K562 (cell line): ENCODE data around the gene UNC119B. TPM values are rescaled to one million over a fixed set of nuclear protein-coding genes. Genes with fewer than 3 reads are reported as not detected.
A peak's percentile ranks its signal among the peaks of the same experiment; 100 is the strongest.

Experiments
- BHLHE40 ChIP-seq: IDR thresholded peaks from 2 replicates; pipeline ENCODE4 v1.6.1; 2011; ENCODE audit warnings: low read length, improper control_type of control experiment
- BRD4 ChIP-seq: fragments of 200-600 bp; sonication (generic); IDR thresholded peaks from 2 replicates; pipeline ENCODE4 v1.6.1; 2017; ENCODE audit warnings: inconsistent platforms
- CCNT2 ChIP-seq: IDR thresholded peaks from 2 replicates; pipeline ENCODE4 v1.6.1; 2011; ENCODE audit warnings: borderline replicate concordance, low read depth, mild to moderate bottlenecking, moderate library complexity, mixed read lengths, low read length; ENCODE audit not compliant: insufficient read length; ENCODE audit errors: extremely low read depth
- DDX20 ChIP-seq: fragments of 450-650 bp; IDR thresholded peaks from 2 replicates; pipeline ENCODE4 v1.6.1; 2016; ENCODE audit warnings: missing genetic modification characterization, low read depth, mild to moderate bottlenecking, missing compliant biosample characterization, moderate library complexity
- DIDO1 ChIP-seq: fragments of 450-650 bp; IDR thresholded peaks from 2 replicates; pipeline ENCODE4 v1.6.1; 2016; ENCODE audit warnings: low read depth, missing biosample characterization, missing genetic modification characterization
- KDM5B ChIP-seq: fragments of 200-600 bp; sonication (generic); IDR thresholded peaks from 2 replicates; pipeline ENCODE4 v1.6.1; 2012; ENCODE audit warnings: low read depth, mild to moderate bottlenecking, moderate library complexity, low read length, control low read depth, inconsistent platforms; ENCODE audit not compliant: insufficient replicate concordance
- MAFG ChIP-seq: fragments of 450-650 bp; conservative IDR thresholded peaks from 2 replicates; pipeline ENCODE4 v1.6.1; 2016; ENCODE audit warnings: missing genetic modification characterization, missing compliant biosample characterization
- MYBL2 ChIP-seq, 2 experiments: fragments of 450-650 bp in 1 of 2; sonication (generic) in 1 of 2; formaldehyde crosslinking in 1 of 2; IDR thresholded peaks; 2 replicates each; pipeline versions ENCODE4 v1.6.1 to v1.8.1; 2017 to 2022; ENCODE audit warnings: borderline replicate concordance in 1 of 2, inconsistent platforms in 1 of 2, low read depth in 1 of 2, mild to moderate bottlenecking in 1 of 2, missing genetic modification reagents in 1 of 2, moderate library complexity in 1 of 2
- NFIC ChIP-seq: fragments of 450-650 bp; IDR thresholded peaks from 2 replicates; pipeline ENCODE4 v1.6.1; 2017; ENCODE audit warnings: mild to moderate bottlenecking, inconsistent platforms
- NFYB ChIP-seq: IDR thresholded peaks from 2 replicates; pipeline ENCODE4 v1.6.1; 2011; ENCODE audit warnings: mild to moderate bottlenecking, moderate library complexity; ENCODE audit not compliant: insufficient read length; ENCODE audit errors: extremely low read depth
- PTBP1 ChIP-seq: fragments of 200-400 bp; formaldehyde crosslinking; IDR thresholded peaks from 2 replicates; pipeline ENCODE4 v1.6.1; 2017; ENCODE audit warnings: low read depth, low read length
- SMARCA4 ChIP-seq: fragments of 450-650 bp; IDR thresholded peaks from 2 replicates; pipeline ENCODE4 v1.6.1; 2016
- STAT5B ChIP-seq: fragments of 250-450 bp; sonication (Bioruptor Pico); IDR thresholded peaks from 2 replicates; pipeline ENCODE4 v1.8.0; 2021; ENCODE audit warnings: mild to moderate bottlenecking, inconsistent platforms
- TAL1 ChIP-seq: fragments of 450-650 bp; IDR thresholded peaks from 2 replicates; pipeline ENCODE4 v1.6.1; 2016; ENCODE audit warnings: mild to moderate bottlenecking
- TRIM28 ChIP-seq: fragments of 450-650 bp; IDR thresholded peaks from 2 replicates; pipeline ENCODE4 v1.6.1; 2017
- ZNF253 ChIP-seq: fragments of 250-450 bp; sonication (Bioruptor Pico); conservative IDR thresholded peaks from 2 replicates; pipeline ENCODE4 v1.6.1; 2021; ENCODE audit warnings: mild to moderate bottlenecking
- ZNF589 ChIP-seq: fragments of 200-800 bp; sonication (Bioruptor generic); IDR thresholded peaks from 2 replicates; pipeline ENCODE4 v1.6.1; 2016; ENCODE audit warnings: low read depth, missing genetic modification characterization, missing compliant biosample characterization
- ZNF778 ChIP-seq: fragments of 450-650 bp; formaldehyde crosslinking; IDR thresholded peaks from 2 replicates; pipeline ENCODE4 v1.4.0; 2020; ENCODE audit warnings: mild to moderate bottlenecking, moderate library complexity
- ZSCAN29 ChIP-seq: fragments of 450-650 bp; IDR thresholded peaks from 2 replicates; pipeline ENCODE4 v1.6.1; 2017
- polyA plus RNA-seq, 8 experiments: library from polyadenylated mRNA; depleted of rRNA in 4 of 8; stranded (reverse) in 5 of 8; unstranded in 3 of 8; fragments of >200 nt; fragmentation: Nextera tagmentation in 2 of 8; fragmentation: Illumina TruSeq in 1 of 8; extraction: Ambion mirVana in 2 of 8; extraction: Trizol in 1 of 8; gene quantifications; 2 replicates each; pipeline versions ENCODE4 v1.2.1 to v1.2.3, GENCODE V29; 2011 to 2014; ENCODE audit warnings: inconsistent platforms in 1 of 8, missing spikeins in 1 of 8
- total RNA-seq, 7 experiments: library from RNA; depleted of rRNA in 6 of 7; stranded (reverse); fragments of >200 nt in 6 of 7; fragmentation: Illumina TruSeq in 2 of 7; extraction: Trizol in 2 of 7; gene quantifications; 2 replicates each; pipeline versions ENCODE4 v1.2.1 to v1.2.3, GENCODE V29; 2011 to 2021; ENCODE audit warnings: low replicate concordance in 1 of 7
- TF ChIP-seq, protein P1 (sequence below): fragments of 250-450 bp; sonication (Bioruptor Pico); IDR thresholded peaks from 2 replicates; pipeline ENCODE4 v1.8.0; 2021; ENCODE audit warnings: moderate library complexity, mild to moderate bottlenecking, inconsistent platforms
- TF ChIP-seq, protein P2 (sequence below), 2 experiments: fragments of 150-350 bp in 1 of 2; IDR thresholded peaks; 2 replicates each; pipeline ENCODE4 v1.6.1; 2012 to 2016; ENCODE audit warnings: low read depth in 2 of 2, low read length in 2 of 2, mild to moderate bottlenecking in 1 of 2, moderate library complexity in 1 of 2
- TF ChIP-seq, protein P3 (sequence below): fragments of 250-450 bp; sonication (Bioruptor Pico); IDR thresholded peaks from 2 replicates; pipeline ENCODE4 v1.4.0; 2020; ENCODE audit warnings: mild to moderate bottlenecking, moderate library complexity

UNC119B gene
- total and polyA plus RNA-seq, 9 of the 15 experiments (the other 6 are each of a cell fraction or from before 2014, with no cell fraction given), result 4.0 to 34.5 (median 15.1) TPM

DNA sequence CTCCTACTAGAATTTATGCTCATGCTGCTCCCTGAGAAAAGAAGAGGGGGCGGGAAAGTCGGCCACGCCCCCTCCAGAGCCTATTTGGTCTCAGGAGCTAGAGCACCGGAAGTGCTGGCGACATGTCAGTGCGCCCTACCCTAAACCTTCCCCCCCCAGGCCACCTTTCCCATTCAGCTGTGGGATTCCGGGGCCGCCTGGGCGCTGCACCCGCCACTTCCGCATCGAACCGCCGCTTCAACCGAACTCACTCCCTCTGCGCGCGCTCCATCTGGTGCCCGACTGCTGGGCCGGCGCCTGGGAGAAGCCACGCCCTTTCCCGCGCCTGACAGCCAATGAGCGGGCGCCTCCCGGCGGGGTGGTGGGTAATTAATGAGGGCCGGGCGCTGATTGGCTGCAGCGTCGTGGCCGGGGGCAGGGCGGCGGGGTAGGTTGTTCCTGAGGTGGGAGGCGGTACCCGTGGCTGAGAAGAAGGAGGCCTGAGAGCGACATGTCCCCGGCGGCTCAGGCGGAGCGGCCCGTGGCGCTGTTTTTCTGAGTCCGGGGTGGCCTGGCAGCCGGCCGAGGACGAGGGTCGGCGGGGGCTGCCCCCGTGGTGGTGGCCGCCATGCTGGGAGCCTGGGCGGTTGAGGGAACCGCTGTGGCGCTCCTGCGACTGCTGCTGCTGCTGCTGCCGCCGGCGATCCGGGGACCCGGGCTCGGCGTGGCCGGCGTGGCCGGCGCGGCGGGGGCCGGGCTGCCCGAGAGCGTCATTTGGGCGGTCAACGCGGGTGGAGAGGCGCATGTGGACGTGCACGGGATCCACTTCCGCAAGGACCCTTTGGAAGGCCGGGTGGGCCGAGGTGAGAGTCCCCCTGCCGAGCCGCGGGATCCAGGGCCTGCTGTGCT lies 23.3 kb upstream of the UNC119B start, which contains the start of gene MLEC (continued):
- TF ChIP-seq PTBP1 (no peak), ZNF253 (CRISPR knock-in tag) (no peak), BHLHE40 (no peak; the same call in 1 of the 2 replicates), BRD4 (no peak), CCNT2 (peak; percentile 26), MYBL2 (IDR thresholded peaks at IDR 0.05; ENCODE audit: low read depth) (no peak; the same call in 1 of the 2 replicates), MYBL2 (CRISPR knock-in tag; IDR thresholded peaks at IDR 0.05; ENCODE audit: borderline replicate concordance) (no peak), TRIM28 (no peak; the same call in 1 of the 2 replicates), TAL1 (no peak), DDX20 (tag) (no peak), STAT5B (CRISPR knock-in tag) (no peak), SMARCA4 (no peak), NFYB (peak; percentile 75), DIDO1 (tag) (peak; percentile 89), KDM5B (peak; percentile 85), MAFG (no peak), NFIC (peak; percentile 71), ZNF778 (CRISPR knock-in tag) (no peak), ZNF589 (CRISPR knock-in tag) (no peak; the same call in 1 of the 2 replicates), ZSCAN29 (no peak)
- TF ChIP-seq, protein P1, sequence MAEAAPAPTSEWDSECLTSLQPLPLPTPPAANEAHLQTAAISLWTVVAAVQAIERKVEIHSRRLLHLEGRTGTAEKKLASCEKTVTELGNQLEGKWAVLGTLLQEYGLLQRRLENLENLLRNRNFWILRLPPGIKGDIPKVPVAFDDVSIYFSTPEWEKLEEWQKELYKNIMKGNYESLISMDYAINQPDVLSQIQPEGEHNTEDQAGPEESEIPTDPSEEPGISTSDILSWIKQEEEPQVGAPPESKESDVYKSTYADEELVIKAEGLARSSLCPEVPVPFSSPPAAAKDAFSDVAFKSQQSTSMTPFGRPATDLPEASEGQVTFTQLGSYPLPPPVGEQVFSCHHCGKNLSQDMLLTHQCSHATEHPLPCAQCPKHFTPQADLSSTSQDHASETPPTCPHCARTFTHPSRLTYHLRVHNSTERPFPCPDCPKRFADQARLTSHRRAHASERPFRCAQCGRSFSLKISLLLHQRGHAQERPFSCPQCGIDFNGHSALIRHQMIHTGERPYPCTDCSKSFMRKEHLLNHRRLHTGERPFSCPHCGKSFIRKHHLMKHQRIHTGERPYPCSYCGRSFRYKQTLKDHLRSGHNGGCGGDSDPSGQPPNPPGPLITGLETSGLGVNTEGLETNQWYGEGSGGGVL (CRISPR knock-in tag), result no peak
- TF ChIP-seq, protein P2, sequence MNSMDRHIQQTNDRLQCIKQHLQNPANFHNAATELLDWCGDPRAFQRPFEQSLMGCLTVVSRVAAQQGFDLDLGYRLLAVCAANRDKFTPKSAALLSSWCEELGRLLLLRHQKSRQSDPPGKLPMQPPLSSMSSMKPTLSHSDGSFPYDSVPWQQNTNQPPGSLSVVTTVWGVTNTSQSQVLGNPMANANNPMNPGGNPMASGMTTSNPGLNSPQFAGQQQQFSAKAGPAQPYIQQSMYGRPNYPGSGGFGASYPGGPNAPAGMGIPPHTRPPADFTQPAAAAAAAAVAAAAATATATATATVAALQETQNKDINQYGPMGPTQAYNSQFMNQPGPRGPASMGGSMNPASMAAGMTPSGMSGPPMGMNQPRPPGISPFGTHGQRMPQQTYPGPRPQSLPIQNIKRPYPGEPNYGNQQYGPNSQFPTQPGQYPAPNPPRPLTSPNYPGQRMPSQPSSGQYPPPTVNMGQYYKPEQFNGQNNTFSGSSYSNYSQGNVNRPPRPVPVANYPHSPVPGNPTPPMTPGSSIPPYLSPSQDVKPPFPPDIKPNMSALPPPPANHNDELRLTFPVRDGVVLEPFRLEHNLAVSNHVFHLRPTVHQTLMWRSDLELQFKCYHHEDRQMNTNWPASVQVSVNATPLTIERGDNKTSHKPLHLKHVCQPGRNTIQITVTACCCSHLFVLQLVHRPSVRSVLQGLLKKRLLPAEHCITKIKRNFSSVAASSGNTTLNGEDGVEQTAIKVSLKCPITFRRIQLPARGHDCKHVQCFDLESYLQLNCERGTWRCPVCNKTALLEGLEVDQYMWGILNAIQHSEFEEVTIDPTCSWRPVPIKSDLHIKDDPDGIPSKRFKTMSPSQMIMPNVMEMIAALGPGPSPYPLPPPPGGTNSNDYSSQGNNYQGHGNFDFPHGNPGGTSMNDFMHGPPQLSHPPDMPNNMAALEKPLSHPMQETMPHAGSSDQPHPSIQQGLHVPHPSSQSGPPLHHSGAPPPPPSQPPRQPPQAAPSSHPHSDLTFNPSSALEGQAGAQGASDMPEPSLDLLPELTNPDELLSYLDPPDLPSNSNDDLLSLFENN (IDR thresholded peaks at IDR 0.05; ENCODE audit: low read depth in 2 of 2, low read length in 2 of 2), result no peak; a peak in 1 of 4 replicates
- TF ChIP-seq, protein P3, sequence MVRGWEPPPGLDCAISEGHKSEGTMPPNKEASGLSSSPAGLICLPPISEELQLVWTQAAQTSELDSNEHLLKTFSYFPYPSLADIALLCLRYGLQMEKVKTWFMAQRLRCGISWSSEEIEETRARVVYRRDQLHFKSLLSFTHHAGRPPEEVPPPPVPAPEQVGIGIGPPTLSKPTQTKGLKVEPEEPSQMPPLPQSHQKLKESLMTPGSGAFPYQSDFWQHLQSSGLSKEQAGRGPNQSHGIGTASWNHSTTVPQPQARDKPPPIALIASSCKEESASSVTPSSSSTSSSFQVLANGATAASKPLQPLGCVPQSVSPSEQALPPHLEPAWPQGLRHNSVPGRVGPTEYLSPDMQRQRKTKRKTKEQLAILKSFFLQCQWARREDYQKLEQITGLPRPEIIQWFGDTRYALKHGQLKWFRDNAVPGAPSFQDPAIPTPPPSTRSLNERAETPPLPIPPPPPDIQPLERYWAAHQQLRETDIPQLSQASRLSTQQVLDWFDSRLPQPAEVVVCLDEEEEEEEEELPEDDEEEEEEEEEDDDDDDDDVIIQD (CRISPR knock-in tag), result no peak
